NT2/D1 (cell line): ENCODE measurements around the gene FAM53B.

Experiments used
- YY1 ChIP-seq: IDR thresholded peaks from 2 replicates; pipeline ENCODE4 v1.6.1; 2011; ENCODE audit not compliant: insufficient read length, insufficient read depth
- ZNF274 ChIP-seq: IDR thresholded peaks from 2 replicates; pipeline ENCODE4 v1.6.1; 2011; ENCODE audit warnings: mild to moderate bottlenecking, low read depth, low read length

DNA sequence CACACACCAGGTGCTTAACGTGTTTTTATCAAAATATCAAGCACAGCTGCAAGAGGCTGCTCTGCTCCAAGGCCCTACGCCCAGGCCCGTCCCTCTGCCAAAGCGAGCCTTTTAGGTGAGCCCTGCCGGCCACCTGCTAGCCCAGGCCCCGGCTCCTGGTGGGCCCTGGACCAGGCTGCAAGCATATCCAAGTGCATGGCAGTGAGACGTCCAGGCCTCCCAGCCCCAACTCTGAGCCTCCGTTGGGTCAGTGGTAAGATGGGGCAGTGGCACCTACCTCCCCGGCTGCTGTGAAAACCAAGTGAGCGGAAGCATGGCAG, 146.4 kb downstream of the FAM53B start:
- TF ChIP-seq ZNF274: no peak
- no peak for TF ChIP-seq YY1
